PC-9 (cell line): ENCODE results near the gene LRP1B. TPM values are rescaled to one million over a fixed set of nuclear protein-coding genes. Genes with fewer than 3 reads are reported as not detected.

Experiments used
- BruUV-seq: library from RNA; stranded (reverse); fragments of 400-500 nt; replicated peaks from 2 replicates; lab custom pipeline; 2021; lab: Mats Ljungman, UMichigan
- CTCF ChIA-PET: fragments of 300-600 bp; sonication (Branson Sonifier 250); formaldehyde crosslinking; loops from one replicate; lab custom pipeline; 2022; ENCODE audit warnings: antibody characterized with exemption; lab: Charles Lee
- POLR2A ChIA-PET: fragments of 300-600 bp; sonication (Branson Sonifier 250); formaldehyde crosslinking; loops from one replicate; lab custom pipeline; 2022; ENCODE audit warnings: antibody characterized with exemption; ENCODE audit not compliant: unreplicated experiment; lab: Charles Lee
- DNase-seq, 2 experiments: peaks; one replicate each; pipeline versions ENCODE4 v3.0.0 to v3.0.0-alpha.2; 2015 to 2022; ENCODE audit warnings: mixed read lengths in 1 of 2
- H2AFZ ChIP-seq: fragments of 200-600 bp; sonication (generic); 2 replicates; pipeline ENCODE4 v1.8.1; 2017; ENCODE audit warnings: antibody characterized with exemption
- H3F3A ChIP-seq: fragments of 200-600 bp; sonication (generic); 2 replicates; pipeline ENCODE4 v1.8.1; 2017; ENCODE audit warnings: antibody characterized with exemption, mild to moderate bottlenecking, low read depth; ENCODE audit not compliant: insufficient read depth
- H3K27ac ChIP-seq: fragments of 200-600 bp; sonication (generic); 2 replicates; pipeline ENCODE4 v1.6.1; 2016; ENCODE audit warnings: mixed run types
- H3K27me3 ChIP-seq: fragments of 200-600 bp; sonication (generic); 2 replicates; pipeline ENCODE4 v1.6.1; 2016; ENCODE audit warnings: low read depth, mixed run types; ENCODE audit not compliant: insufficient read depth
- H3K36me3 ChIP-seq: fragments of 200-600 bp; sonication (generic); 2 replicates; pipeline ENCODE4 v1.6.1; 2016; ENCODE audit warnings: low read depth, mixed run types
- H3K4me1 ChIP-seq: fragments of 200-600 bp; sonication (generic); replicated peaks from 2 replicates; pipeline ENCODE4 v1.6.1; 2016; ENCODE audit warnings: mixed run types; ENCODE audit not compliant: insufficient read depth
- H3K4me2 ChIP-seq: fragments of 200-600 bp; sonication (generic); 2 replicates; pipeline ENCODE4 v1.6.1; 2017; ENCODE audit warnings: mixed run types
- H3K4me3 ChIP-seq: fragments of 200-600 bp; sonication (generic); 2 replicates; pipeline ENCODE4 v1.6.1; 2016; ENCODE audit warnings: mixed run types
- H3K79me2 ChIP-seq: fragments of 200-600 bp; sonication (generic); 2 replicates; pipeline ENCODE4 v1.6.1; 2017; ENCODE audit warnings: low read depth, mixed run types
- H3K9me2 ChIP-seq: fragments of 200-600 bp; sonication (generic); 2 replicates; pipeline ENCODE4 v1.8.1; 2017; ENCODE audit warnings: mild to moderate bottlenecking; ENCODE audit not compliant: insufficient read depth
- H3K9me3 ChIP-seq: fragments of 200-600 bp; sonication (generic); 2 replicates; pipeline ENCODE4 v1.8.1; 2016; ENCODE audit warnings: low read depth; ENCODE audit not compliant: insufficient read depth
- H4K20me1 ChIP-seq: fragments of 200-600 bp; sonication (generic); 2 replicates; pipeline ENCODE4 v1.8.1; 2017; ENCODE audit not compliant: insufficient read depth
- EZH2 ChIP-seq: fragments of 200-600 bp; sonication (generic); IDR thresholded peaks from 2 replicates; pipeline ENCODE4 v1.8.0; 2017; ENCODE audit warnings: antibody characterized with exemption, low read depth
- intact Hi-C: fragments of 100-400 bp; cut with micrococcal nuclease; formaldehyde crosslinking; loops from one replicate; pipeline ENCODE4 v1.10.0; 2022; ENCODE audit not compliant: unreplicated experiment
- total RNA-seq: library from RNA; stranded (reverse); gene quantifications from 2 replicates; pipeline ENCODE4 v1.2.3, GENCODE V29; 2021
- TF ChIP-seq, protein P1 (sequence below): fragments of 200-600 bp; sonication (generic); conservative IDR thresholded peaks from 2 replicates; pipeline ENCODE4 v1.6.1; 2017; ENCODE audit warnings: mixed run types, antibody characterized with exemption, mild to moderate bottlenecking, moderate library complexity

LRP1B gene
- total RNA-seq, 1 experiment from 2014 or later = 1.7 TPM

DNA sequence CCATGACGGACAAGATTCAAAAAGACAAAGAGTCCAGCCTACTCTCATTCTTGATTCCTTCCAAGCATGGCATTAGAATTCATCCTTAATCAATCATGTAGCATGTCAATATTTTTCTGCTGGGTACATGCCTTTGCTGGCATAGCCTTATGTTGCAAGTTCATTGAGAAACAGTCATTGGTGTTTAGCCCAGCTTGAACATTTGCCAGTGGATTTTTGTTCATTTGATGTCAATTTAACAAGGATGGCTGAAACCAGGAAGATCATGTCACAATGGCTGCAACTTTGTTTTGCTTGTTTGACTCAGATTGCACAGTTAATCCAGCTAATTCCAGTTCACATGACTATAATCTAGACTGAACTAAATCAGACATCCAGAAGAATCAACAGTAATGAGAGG, 1132.2 kb downstream of the LRP1B start:
- H3K27ac ChIP-seq = no peak overlapping the region
- ChIA-PET POLR2A (no interaction called here), CTCF (no interaction called here)
- DNase-seq = no peak
- no peaks in the 10 kb centered on the region for H3K79me2 ChIP-seq
- intact Hi-C loops = no loop called here
- H3K9me2 ChIP-seq = no peaks in the 10 kb centered on the region
- no TSS peak for BruUV-seq
- no peaks in the 10 kb centered on the region for H4K20me1 ChIP-seq
- H3K9me3 ChIP-seq = no peaks in the 10 kb centered on the region
- no peaks in the 10 kb centered on the region for H3F3A ChIP-seq
- no peaks in the 10 kb centered on the region for H3K36me3 ChIP-seq
- H2AFZ ChIP-seq = no peak overlapping the region
- H3K4me2 ChIP-seq = no peak overlapping the region
- no peaks in the 10 kb centered on the region for H3K4me1 ChIP-seq
- TF ChIP-seq, protein P1, sequence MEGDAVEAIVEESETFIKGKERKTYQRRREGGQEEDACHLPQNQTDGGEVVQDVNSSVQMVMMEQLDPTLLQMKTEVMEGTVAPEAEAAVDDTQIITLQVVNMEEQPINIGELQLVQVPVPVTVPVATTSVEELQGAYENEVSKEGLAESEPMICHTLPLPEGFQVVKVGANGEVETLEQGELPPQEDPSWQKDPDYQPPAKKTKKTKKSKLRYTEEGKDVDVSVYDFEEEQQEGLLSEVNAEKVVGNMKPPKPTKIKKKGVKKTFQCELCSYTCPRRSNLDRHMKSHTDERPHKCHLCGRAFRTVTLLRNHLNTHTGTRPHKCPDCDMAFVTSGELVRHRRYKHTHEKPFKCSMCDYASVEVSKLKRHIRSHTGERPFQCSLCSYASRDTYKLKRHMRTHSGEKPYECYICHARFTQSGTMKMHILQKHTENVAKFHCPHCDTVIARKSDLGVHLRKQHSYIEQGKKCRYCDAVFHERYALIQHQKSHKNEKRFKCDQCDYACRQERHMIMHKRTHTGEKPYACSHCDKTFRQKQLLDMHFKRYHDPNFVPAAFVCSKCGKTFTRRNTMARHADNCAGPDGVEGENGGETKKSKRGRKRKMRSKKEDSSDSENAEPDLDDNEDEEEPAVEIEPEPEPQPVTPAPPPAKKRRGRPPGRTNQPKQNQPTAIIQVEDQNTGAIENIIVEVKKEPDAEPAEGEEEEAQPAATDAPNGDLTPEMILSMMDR = no peak
- no peak for TF ChIP-seq EZH2
- no peak overlapping the region for H3K4me3 ChIP-seq
- no peaks in the 10 kb centered on the region for H3K27me3 ChIP-seq

DNA sequence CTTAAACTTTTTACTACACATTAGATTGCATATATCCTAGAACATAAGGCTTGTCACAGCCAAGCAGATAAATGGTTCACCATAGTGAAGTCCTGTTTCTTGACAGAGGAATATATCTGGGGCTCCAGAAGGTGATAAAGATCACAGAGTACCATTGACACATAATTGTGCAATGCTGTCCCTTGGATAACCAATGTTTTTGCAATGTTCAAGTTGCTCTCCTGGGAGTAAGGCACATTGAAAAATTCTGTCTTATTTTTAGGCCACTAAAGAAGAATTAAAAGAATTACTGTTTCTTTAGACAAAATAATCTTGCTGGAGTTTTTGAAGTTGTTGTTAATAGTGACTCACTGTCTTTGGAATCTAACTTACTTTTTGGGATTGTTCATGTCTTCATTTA, 1132.8 kb downstream of the LRP1B start:
- H3K9me2 ChIP-seq = no peaks in the 10 kb centered on the region
- no peak overlapping the region for H3K27ac ChIP-seq
- no peak overlapping the region for H3K4me2 ChIP-seq
- H3F3A ChIP-seq = no peaks in the 10 kb centered on the region
- H2AFZ ChIP-seq = no peak overlapping the region
- no peaks in the 10 kb centered on the region for H3K4me1 ChIP-seq
- no TSS peak for BruUV-seq
- intact Hi-C loops = no loop called here
- H4K20me1 ChIP-seq = no peaks in the 10 kb centered on the region
- TF ChIP-seq EZH2 = no peak
- TF ChIP-seq, protein P1 = no peak
- no peak overlapping the region for H3K4me3 ChIP-seq
- H3K36me3 ChIP-seq = no peaks in the 10 kb centered on the region
- no peaks in the 10 kb centered on the region for H3K9me3 ChIP-seq
- H3K79me2 ChIP-seq = no peaks in the 10 kb centered on the region
- no peaks in the 10 kb centered on the region for H3K27me3 ChIP-seq
- ChIA-PET POLR2A (no interaction called here), CTCF (no interaction called here)
- no peak for DNase-seq

DNA sequence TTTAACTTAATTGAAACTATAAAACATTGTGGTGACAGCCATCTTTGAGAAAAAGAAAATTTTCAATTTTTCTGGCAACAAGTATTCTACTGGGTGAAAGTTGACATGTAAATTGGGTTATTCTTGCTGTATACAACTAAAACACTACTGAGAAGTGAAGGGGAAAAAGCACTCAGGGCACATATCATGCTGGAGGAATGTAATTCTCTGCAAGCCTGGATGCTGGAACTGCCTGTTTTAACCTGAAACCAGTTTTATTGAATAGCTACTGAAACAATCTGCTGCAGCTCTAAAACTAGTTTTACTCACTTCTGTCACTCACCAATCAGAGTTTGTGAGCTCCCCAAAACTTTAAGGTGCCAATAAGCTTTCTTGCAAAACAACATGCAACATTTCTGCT, 1136.0 kb downstream of the LRP1B start:
- POLR2A ChIA-PET = no interaction called here
- Histone ChIP-seq H3F3A (no peaks in the 10 kb centered on the region), H3K9me2 (no peaks in the 10 kb centered on the region), H3K36me3 (no peaks in the 10 kb centered on the region), H2AFZ (no peak overlapping the region), H4K20me1 (no peaks in the 10 kb centered on the region), H3K27ac (no peak overlapping the region), H3K4me2 (no peak overlapping the region), H3K4me1 (no peaks in the 10 kb centered on the region), H3K79me2 (no peaks in the 10 kb centered on the region), H3K4me3 (no peak overlapping the region), H3K9me3 (no peaks in the 10 kb centered on the region), H3K27me3 (no peaks in the 10 kb centered on the region)
- BruUV-seq = no TSS peak
- TF ChIP-seq, protein P1 = no peak
- TF ChIP-seq EZH2 = no peak
- no peak for DNase-seq
- CTCF ChIA-PET = no interaction called here
- intact Hi-C loops = no loop called here
